HG03175 (cell line): ENCODE measurements around the gene TBL1XR1.
"Not testable (repeated sequence)": the region's sequence is repeated elsewhere in the genome, so short reads cannot be mapped to it uniquely, and the experiment has no call there.

Source experiments
- ATAC-seq: cut with Tn5 transposase; IDR thresholded peaks from one replicate; pipeline ENCODE4 v1.9.1; 2021; ENCODE audit warnings: mild to moderate bottlenecking, moderate library complexity; ENCODE audit not compliant: unreplicated experiment

The TBL1XR1 gene

GRCh38 chr3:177185035-177185574 is 12.2 kb downstream of the TBL1XR1 start:
- ATAC-seq, result peak; percentile 40

GRCh38 chr3:177184602-177185001 is 12.7 kb downstream of the TBL1XR1 start:
- ATAC-seq, result peak; percentile 88

GRCh38 chr3:177182352-177182751 is 14.9 kb downstream of the TBL1XR1 start:
- ATAC-seq, result no peak

GRCh38 chr3:177181418-177181817 is 15.9 kb downstream of the TBL1XR1 start:
- no peak for ATAC-seq

GRCh38 chr3:177180506-177180905 is 16.8 kb downstream of the TBL1XR1 start:
- ATAC-seq, result no peak

- no peak for ATAC-seq
Observed at GRCh38 chr3:177179281-177180067, 17.8 kb downstream of the TBL1XR1 start.

- ATAC-seq, result no peak
Observed at GRCh38 chr3:177177749-177178221, 19.5 kb downstream of the TBL1XR1 start.

GRCh38 chr3:177174607-177175170 is 22.6 kb downstream of the TBL1XR1 start:
- no peak for ATAC-seq

- ATAC-seq, result no peak
Observed at GRCh38 chr3:177169936-177170722, 27.2 kb downstream of the TBL1XR1 start.

GRCh38 chr3:177168431-177168830 is 28.9 kb downstream of the TBL1XR1 start:
- ATAC-seq, result no peak

GRCh38 chr3:177162742-177163141 is 34.5 kb downstream of the TBL1XR1 start:
- ATAC-seq, result no peak

GRCh38 chr3:177161603-177162002 is 35.7 kb downstream of the TBL1XR1 start:
- ATAC-seq, result not testable (repeated sequence)

GRCh38 chr3:177158461-177158860 is 38.8 kb downstream of the TBL1XR1 start:
- no peak for ATAC-seq

GRCh38 chr3:177157492-177157891 is 39.8 kb downstream of the TBL1XR1 start:
- ATAC-seq, result no peak

- ATAC-seq, result no peak
Observed at GRCh38 chr3:177154733-177155132, 42.5 kb downstream of the TBL1XR1 start.

GRCh38 chr3:177150970-177151627 is 46.2 kb downstream of the TBL1XR1 start:
- ATAC-seq, result peak; percentile 67

GRCh38 chr3:177150218-177150916 is 46.9 kb downstream of the TBL1XR1 start:
- no peak for ATAC-seq

- ATAC-seq, result no peak
Observed at GRCh38 chr3:177149106-177149505, 48.2 kb downstream of the TBL1XR1 start.

GRCh38 chr3:177147790-177148189 is 49.5 kb downstream of the TBL1XR1 start:
- ATAC-seq, result no peak

- no peak for ATAC-seq
Observed at GRCh38 chr3:177146646-177147045, 50.6 kb downstream of the TBL1XR1 start.
